ENCODE results near the gene FALEC.

The FALEC gene

DNA sequence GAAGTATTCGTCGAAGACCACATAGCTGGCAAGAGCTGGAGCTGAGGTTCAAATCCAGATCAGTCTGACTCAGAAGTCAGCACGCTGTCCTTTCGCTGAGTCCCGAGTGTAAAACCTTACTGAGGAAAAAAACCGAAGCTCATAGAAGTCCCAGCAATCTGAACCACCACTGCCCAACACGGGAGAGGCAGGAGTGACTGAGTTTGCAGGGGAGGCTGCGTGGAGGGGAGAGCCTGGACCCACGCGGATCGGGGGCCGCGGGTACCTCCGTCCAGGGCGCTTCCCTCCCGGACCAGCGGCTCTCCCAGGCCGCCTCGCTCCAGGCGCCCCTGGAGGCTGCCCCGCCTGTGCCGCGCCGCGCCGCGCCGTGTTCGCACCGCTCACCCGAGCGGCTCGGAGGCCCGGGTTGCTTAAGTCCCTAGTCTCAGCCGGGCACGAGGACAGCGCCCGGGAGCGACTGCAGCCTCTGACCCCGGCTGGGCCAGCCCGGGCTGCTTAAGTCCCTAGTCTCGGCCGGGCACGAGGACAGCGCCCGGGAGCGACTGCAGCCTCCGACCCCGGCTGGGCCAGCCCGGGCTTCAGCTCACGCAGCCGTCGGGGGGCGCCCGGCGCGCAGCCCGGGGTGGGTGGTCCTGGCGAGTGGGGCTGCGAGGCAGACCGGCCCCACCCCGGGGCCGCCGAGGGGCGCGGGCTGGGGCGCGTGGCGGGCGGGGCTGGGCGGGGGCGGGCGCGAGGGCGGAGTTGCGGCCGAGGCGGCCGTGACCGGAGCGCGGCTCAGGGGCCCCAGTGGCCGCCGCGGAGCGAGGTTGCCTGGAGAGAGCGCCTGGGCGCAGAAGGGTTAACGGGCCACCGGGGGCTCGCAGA is 33.3 kb downstream of the FALEC start, which contains the start of gene ADAMTSL4:
Gene ADAMTSL4, plus strand, starts transcription at position 777 of the 864 bp plus-strand sequence. CDS start 2,881 bp downstream, outside the sequence.
- peak within 1 kb of the TSS; percentile 82 for H2BK120ac ChIP-seq (ENCODE audit: low read depth, low read length)
- H2AK5ac ChIP-seq (ENCODE audit: low read length, severe bottlenecking): no peak within 1 kb of the TSS
- H4K91ac ChIP-seq (ENCODE audit: low read length): no peak within 1 kb of the TSS
- no peaks in the 10 kb centered on the region for H3K27me3 ChIP-seq (ENCODE audit: control insufficient read depth in 1 of 2, insufficient read depth in 1 of 2, low read length in 2 of 2)
- no peaks in the 10 kb centered on the region for H3K79me1 ChIP-seq (replicated peaks; ENCODE audit: low read length, poor library complexity, severe bottlenecking)
- no peak within 1 kb of the TSS for H2BK5ac ChIP-seq (ENCODE audit: low read depth, low read length, poor library complexity, severe bottlenecking)
- no peak within 1 kb of the TSS for H3K27ac ChIP-seq (ENCODE audit: low read length, poor library complexity, severe bottlenecking)
- peak within 1 kb of the TSS; percentile 89 for H3K9ac ChIP-seq (ENCODE audit: low read length)
- peaks cover 0 to 3% of the 10 kb centered on the region in 2 experiments for H3K36me3 ChIP-seq (ENCODE audit: control insufficient read depth in 1 of 2, insufficient read depth in 2 of 2, low read depth in 1 of 2, low read length in 2 of 2)
- H3K23ac ChIP-seq (ENCODE audit: low read length in 2 of 2): peak within 1 kb of the TSS in 1 of 2 experiments; percentile 52
- peak within 1 kb of the TSS; percentile 80 to 86 for H3K4ac ChIP-seq (ENCODE audit: low read depth in 1 of 2, low read length in 2 of 2)
- peak within 1 kb of the TSS; percentile 28 to 73 for H2BK12ac ChIP-seq (ENCODE audit: low read length in 2 of 2)
- peak; percentile 86 for DNase-seq
- H4K8ac ChIP-seq (ENCODE audit: low read length): peak within 1 kb of the TSS; percentile 84
- peak within 1 kb of the TSS; percentile 81 to 89 for H3K18ac ChIP-seq (ENCODE audit: low read depth in 1 of 2, low read length in 2 of 2)
- peak within 1 kb of the TSS; percentile 95 for H3K4me2 ChIP-seq (ENCODE audit: low read length, poor library complexity, severe bottlenecking)
- peak within 1 kb of the TSS; percentile 56 to 87 for H3K4me3 ChIP-seq (ENCODE audit: insufficient read depth in 1 of 2, low read depth in 1 of 2, low read length in 2 of 2)
- no peak within 1 kb of the TSS for H2AFZ ChIP-seq (ENCODE audit: low read depth, low read length)
- H3K4me1 ChIP-seq (ENCODE audit: control insufficient read depth, insufficient read depth, low read depth, low read length): peaks cover 21% of the 10 kb centered on the region
- no peaks in the 10 kb centered on the region for H3K9me3 ChIP-seq (ENCODE audit: control insufficient read depth, low read length)
- H2BK15ac ChIP-seq (ENCODE audit: low read depth, poor library complexity, severe bottlenecking): peak within 1 kb of the TSS; percentile 90
- 1% methylated on average over 52 of the region's 91 CpGs for WGBS
- peak within 1 kb of the TSS in 1 of 2 experiments; percentile 23 for H3K14ac ChIP-seq (ENCODE audit: low read length in 2 of 2)

DNA sequence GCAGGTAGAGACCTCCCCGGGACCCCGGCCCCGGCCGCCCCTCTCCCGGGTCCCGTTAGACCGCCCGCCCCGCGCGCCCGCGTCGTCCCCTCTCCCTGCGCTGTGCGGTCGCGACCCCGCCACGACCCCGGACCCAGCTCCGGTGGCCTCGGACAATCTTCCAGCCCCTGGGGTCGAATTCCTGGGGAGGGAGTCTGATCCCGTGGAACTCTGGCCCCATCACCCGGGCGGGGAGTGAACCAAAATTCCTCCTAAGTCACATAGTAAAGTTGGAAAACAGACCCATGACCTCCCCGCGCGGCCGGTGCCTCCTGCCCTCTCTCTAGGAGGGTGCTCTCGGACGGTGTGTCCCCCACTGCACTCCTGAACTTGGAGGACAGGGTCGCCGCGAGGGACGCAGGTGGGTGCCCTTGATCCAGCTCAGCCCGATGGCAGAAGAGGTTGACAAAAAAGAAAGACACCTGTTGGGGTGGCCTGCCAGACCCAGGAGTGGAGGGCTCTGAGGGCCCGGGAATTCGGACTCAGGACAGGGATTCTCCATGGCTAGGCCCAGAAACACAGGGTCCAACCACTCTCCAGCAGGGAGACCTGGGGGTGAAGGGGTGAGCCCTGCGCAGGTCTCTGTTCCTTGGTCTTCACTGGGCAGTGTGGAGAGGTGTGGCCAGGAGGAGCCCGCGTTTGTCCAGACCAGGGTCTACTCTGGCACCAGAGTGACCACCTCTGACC is 34.1 kb downstream of the FALEC start:
- Histone ChIP-seq H2AFZ (ENCODE audit: low read depth, low read length) (no peak overlapping the region), H4K8ac (ENCODE audit: low read length) (peak overlapping the region; percentile 56), H2BK5ac (ENCODE audit: low read depth, low read length, poor library complexity, severe bottlenecking) (no peak overlapping the region), H3K4me1 (ENCODE audit: control insufficient read depth, insufficient read depth, low read depth, low read length) (peaks cover 21% of the 10 kb centered on the region), H3K27me3 (ENCODE audit: control insufficient read depth in 1 of 2, insufficient read depth in 1 of 2, low read length in 2 of 2) (no peaks in the 10 kb centered on the region), H3K9ac (ENCODE audit: low read length) (peak overlapping the region; percentile 89), H3K18ac (ENCODE audit: low read depth in 1 of 2, low read length in 2 of 2) (peak overlapping the region in 1 of 2 experiments; percentile 89), H3K4me3 (ENCODE audit: insufficient read depth in 1 of 2, low read depth in 1 of 2, low read length in 2 of 2) (peak overlapping the region; percentile 56 to 87), H2AK5ac (ENCODE audit: low read length, severe bottlenecking) (no peak overlapping the region), H3K27ac (ENCODE audit: low read length, poor library complexity, severe bottlenecking) (no peak overlapping the region), H3K36me3 (ENCODE audit: control insufficient read depth in 1 of 2, insufficient read depth in 2 of 2, low read depth in 1 of 2, low read length in 2 of 2) (peaks cover 7 to 11% of the 10 kb centered on the region in 2 experiments), H3K9me3 (ENCODE audit: control insufficient read depth, low read length) (no peaks in the 10 kb centered on the region), H2BK12ac (ENCODE audit: low read length in 2 of 2) (peak overlapping the region in 1 of 2 experiments; percentile 73), H3K4me2 (ENCODE audit: low read length, poor library complexity, severe bottlenecking) (peak overlapping the region; percentile 95), H3K23ac (ENCODE audit: low read length in 2 of 2) (peak overlapping the region in 1 of 2 experiments; percentile 52), H2BK120ac (ENCODE audit: low read depth, low read length) (no peak overlapping the region), H4K91ac (ENCODE audit: low read length) (no peak overlapping the region), H3K4ac (ENCODE audit: low read depth in 1 of 2, low read length in 2 of 2) (peak overlapping the region in 1 of 2 experiments; percentile 80), H3K79me1 (replicated peaks; ENCODE audit: low read length, poor library complexity, severe bottlenecking) (no peaks in the 10 kb centered on the region), H3K14ac (ENCODE audit: low read length in 2 of 2) (peak overlapping the region in 1 of 2 experiments; percentile 23), H2BK15ac (ENCODE audit: low read depth, poor library complexity, severe bottlenecking) (peak overlapping the region; percentile 90)
- WGBS: 18% methylated on average over 43 of the region's 43 CpGs
- DNase-seq: peak; percentile 45

DNA sequence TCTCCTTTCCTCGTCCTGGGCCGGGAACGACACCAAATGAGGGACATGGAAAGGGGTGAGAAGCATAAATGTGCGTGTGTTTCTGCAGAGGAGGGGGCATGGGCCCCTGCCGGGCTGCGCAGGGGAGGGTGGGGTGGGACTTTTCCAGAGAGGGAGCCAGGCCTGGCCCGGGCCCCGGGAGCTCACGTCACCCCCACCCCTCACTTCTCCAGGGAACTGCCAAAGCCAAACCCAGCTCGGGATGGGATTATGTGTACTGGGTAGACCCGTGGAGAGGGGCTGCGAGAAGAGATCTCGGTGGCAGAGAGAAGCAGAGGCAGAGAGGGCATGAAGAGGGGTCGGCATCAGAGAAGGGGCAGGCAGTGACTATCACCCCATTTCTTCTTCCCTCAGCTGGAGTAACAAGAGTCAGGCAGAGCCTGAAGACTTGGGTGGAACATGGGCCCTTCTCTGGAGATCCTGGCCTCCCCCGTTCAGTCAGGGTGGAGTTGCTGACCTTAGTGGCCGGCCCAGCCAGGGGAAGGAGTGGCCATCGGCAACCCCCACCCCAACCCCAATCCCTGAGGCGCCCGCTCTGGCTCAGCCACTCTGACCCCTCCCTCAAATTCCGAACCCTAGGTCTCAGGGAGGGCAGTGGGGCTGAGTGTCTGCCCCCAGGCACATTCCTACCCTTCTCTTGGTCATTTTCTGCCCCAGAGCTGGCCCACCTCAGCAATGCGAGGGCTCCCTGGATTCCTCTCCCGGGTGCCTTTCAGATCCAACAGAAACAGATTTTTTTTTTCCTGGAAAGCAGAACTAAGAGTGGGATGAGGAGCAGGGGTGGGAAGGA is 34.9 kb downstream of the FALEC start:
- Histone ChIP-seq H3K14ac (ENCODE audit: low read length in 2 of 2) (peak overlapping the region in 1 of 2 experiments; percentile 11), H3K27ac (ENCODE audit: low read length, poor library complexity, severe bottlenecking) (no peak overlapping the region), H3K4ac (ENCODE audit: low read depth in 1 of 2, low read length in 2 of 2) (peak overlapping the region in 1 of 2 experiments; percentile 67), H3K27me3 (ENCODE audit: control insufficient read depth in 1 of 2, insufficient read depth in 1 of 2, low read length in 2 of 2) (no peaks in the 10 kb centered on the region), H3K18ac (ENCODE audit: low read depth in 1 of 2, low read length in 2 of 2) (peak overlapping the region in 1 of 2 experiments; percentile 48), H2BK15ac (ENCODE audit: low read depth, poor library complexity, severe bottlenecking) (no peak overlapping the region), H3K4me3 (ENCODE audit: insufficient read depth in 1 of 2, low read depth in 1 of 2, low read length in 2 of 2) (peak overlapping the region in 1 of 2 experiments; percentile 87), H3K9me3 (ENCODE audit: control insufficient read depth, low read length) (no peaks in the 10 kb centered on the region), H4K91ac (ENCODE audit: low read length) (no peak overlapping the region), H3K23ac (ENCODE audit: low read length in 2 of 2) (no peak overlapping the region), H3K9ac (ENCODE audit: low read length) (peak overlapping the region; percentile 89), H2AK5ac (ENCODE audit: low read length, severe bottlenecking) (no peak overlapping the region), H3K4me2 (ENCODE audit: low read length, poor library complexity, severe bottlenecking) (no peak overlapping the region), H4K8ac (ENCODE audit: low read length) (no peak overlapping the region), H2BK12ac (ENCODE audit: low read length in 2 of 2) (peak overlapping the region; percentile 28 to 73), H2AFZ (ENCODE audit: low read depth, low read length) (no peak overlapping the region), H2BK120ac (ENCODE audit: low read depth, low read length) (no peak overlapping the region), H3K4me1 (ENCODE audit: control insufficient read depth, insufficient read depth, low read depth, low read length) (peaks cover 22% of the 10 kb centered on the region), H2BK5ac (ENCODE audit: low read depth, low read length, poor library complexity, severe bottlenecking) (no peak overlapping the region), H3K36me3 (ENCODE audit: control insufficient read depth in 1 of 2, insufficient read depth in 2 of 2, low read depth in 1 of 2, low read length in 2 of 2) (peaks cover 12 to 17% of the 10 kb centered on the region in 2 experiments), H3K79me1 (replicated peaks; ENCODE audit: low read length, poor library complexity, severe bottlenecking) (peaks cover 2% of the 10 kb centered on the region)
- DNase-seq: peak; percentile 39
- 91% methylated on average over 12 of the region's 22 CpGs for WGBS
